ENCODE data around the gene SLCO4A1.

SLCO4A1 gene

DNA sequence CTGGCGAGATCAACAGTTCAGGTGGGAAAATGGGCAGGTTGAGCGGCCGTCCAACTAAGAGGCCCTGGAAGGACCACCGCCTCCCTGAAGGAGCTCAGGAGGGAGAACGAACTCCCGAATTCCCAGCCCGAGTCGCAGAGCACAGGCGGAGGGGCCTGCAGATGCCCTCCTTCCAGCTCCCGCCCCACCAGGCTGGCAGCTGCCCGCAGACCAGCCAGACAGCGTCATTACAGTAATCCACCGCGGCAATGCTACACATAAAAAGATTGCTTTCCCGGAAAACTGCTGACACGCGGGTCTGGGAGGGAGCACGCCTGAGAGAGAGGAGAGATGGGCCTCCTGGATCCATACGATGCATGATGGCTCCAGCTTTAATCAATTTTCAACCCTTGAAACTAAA, 30.5 kb upstream of the SLCO4A1 start:
- FAIRE-seq = no peak

DNA sequence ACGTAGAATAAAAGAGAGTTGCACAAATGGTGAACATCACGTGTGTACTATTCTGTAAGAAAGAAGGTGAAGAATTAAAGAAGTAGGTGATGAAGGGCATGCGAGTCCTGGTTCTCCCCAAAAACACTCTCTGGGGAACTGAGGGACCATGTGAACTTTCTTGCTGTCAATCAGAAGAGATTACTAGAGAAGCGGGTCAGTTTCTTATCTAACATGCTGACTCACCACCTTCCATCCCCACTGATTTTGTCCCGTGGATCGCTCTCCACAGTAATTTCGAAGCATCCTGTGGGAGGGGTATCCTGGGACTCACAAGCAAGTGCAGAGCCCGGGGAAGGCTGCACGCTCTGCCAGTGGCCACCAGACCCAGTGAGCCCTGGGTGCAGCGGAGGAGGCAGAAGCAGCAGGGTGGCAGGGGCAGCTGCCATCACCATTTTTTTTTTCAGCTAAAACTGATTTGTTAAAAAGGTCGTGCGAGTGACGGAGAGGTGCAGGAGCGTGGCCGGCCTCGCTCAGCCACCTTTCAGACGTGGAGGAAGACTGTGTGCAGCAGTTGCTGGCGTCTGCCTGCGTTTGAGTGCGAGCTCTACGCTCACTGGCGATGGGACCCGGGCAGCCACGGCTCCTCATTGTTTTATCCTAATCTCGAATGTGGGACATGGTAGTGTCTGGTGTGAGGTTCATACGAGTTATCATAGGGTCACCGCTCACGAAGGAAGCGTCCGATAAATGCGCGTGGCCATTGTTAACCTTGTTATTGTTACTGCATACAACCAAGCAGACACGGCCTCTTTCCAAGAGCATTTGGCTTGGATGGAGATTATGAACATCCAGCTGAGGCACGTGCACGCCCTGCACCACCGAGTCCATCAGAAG, 28.0 kb upstream of the SLCO4A1 start:
- FAIRE-seq (no peak), DNase-seq (ENCODE audit: insufficient read length, low spot score) (no peak)
- no peak for TF ChIP-seq POLR2A (IDR thresholded peaks at IDR 0.05; ENCODE audit: low read depth, low read length)

More for the DNA sequence above, 30.5 kb upstream of the SLCO4A1 start:
- DNase-seq (ENCODE audit: insufficient read length, low spot score) = no peak
- no peak for TF ChIP-seq POLR2A (IDR thresholded peaks at IDR 0.05; ENCODE audit: low read depth, low read length)

DNA sequence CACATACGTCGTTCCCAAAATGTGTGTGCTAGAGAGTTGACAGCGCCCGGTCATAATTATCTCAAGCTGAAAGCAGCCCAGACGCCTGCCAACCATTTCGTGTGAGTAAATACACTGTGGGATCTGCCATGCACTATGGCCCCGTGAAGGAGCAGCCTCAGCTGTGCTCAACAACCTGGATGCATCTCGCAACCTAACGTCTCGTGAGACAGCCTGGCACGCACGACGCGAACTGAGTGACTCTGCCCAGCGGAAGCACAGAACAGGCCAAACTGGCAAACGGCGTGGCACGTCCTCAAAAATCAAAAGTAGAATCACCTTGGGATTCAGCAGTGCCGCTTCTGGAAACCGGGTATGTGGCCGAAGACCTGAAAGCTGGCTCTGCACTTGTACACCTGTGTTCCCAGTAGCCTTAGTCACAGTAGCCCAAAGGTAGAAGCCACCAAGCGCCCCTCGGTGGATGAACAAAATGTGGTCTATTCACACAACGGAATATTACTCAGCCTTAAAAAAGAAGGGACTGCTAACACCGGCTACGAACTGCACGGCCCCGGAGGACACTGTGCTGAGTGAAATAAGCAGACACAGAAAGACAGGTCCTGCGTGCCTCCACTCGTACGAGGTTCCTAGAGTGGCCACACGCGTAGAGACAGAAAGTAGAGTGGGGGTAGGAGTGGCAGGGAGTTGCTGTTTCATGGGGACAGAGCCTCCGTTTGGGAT, 27.2 kb upstream of the SLCO4A1 start:
- no peak for TF ChIP-seq POLR2A (IDR thresholded peaks at IDR 0.05; ENCODE audit: low read depth, low read length)
- DNase-seq (ENCODE audit: insufficient read length, low spot score) (no peak), FAIRE-seq (no peak)

DNA sequence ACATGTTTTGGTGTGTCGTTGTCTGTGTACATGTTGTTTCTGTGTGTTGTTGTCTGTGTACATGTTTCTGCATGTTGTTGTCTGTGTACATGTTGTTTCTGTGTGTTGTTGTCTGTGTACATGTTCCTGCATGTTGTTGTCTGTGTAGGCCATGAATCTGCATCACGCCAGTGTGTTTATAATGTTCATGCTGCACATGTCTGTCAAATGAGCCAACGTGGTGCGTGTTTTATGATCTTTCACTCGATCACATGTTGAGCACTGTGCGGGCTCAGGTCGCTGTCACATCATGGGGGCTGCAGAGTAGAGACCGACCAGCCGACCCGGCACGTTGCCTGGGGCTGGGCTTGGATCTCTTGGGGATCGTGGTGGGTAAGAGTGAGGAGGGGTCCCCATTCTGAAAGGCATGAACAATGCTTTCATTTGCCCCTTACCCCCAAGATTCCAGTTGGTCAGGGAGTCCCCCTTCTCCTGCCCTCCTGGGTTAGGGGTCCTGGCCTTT, 26.5 kb upstream of the SLCO4A1 start:
- TF ChIP-seq POLR2A (IDR thresholded peaks at IDR 0.05; ENCODE audit: low read depth, low read length) = no peak
- DNase-seq (ENCODE audit: insufficient read length, low spot score) (no peak), FAIRE-seq (no peak)

DNA sequence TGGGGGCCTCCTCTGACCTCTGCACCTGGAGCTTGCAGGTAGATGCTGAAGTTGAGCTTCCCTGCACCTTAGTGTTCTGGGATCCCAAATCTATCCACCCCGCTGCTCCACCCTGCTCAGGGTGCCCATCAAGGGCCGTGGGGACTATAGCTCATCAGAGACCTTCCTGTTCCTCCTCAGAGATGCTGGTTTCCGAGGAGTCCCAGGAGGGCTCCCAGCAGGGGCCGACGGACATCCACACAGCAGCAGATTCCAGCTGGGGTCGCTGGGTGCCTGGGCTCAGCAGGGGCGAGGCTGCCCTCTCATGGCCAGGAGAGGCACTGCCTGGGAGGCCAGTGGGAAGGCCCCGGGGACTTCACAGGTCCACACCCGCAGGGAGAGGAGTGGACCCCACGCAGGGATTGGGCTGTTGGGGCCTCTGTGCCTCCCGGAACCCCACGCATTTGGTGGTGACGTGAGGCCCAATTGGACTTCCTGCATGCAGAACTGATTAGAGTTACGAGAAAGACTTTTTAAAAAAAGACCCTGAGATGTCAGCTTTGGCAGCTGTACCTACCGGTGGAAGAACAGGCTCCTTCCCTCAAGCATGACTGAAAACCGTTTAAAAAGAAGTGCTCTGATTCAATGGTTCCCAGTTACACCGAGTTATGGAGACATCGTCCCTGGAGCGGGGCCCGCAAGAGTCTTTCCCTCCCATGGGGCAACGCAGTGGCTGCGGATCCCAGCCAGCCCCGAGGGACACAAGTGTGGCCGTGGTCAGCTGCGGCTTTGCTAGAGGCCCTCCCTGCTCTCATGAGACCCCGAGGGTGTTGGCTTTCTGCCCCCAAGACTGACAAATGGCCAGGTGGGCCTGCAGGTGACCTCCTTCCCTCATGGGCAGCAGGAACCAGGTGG, 25.3 kb upstream of the SLCO4A1 start:
- FAIRE-seq = no peak
- TF ChIP-seq POLR2A (IDR thresholded peaks at IDR 0.05; ENCODE audit: low read depth, low read length) = no peak
- peak; percentile 86 for DNase-seq (ENCODE audit: insufficient read length, low spot score)

DNA sequence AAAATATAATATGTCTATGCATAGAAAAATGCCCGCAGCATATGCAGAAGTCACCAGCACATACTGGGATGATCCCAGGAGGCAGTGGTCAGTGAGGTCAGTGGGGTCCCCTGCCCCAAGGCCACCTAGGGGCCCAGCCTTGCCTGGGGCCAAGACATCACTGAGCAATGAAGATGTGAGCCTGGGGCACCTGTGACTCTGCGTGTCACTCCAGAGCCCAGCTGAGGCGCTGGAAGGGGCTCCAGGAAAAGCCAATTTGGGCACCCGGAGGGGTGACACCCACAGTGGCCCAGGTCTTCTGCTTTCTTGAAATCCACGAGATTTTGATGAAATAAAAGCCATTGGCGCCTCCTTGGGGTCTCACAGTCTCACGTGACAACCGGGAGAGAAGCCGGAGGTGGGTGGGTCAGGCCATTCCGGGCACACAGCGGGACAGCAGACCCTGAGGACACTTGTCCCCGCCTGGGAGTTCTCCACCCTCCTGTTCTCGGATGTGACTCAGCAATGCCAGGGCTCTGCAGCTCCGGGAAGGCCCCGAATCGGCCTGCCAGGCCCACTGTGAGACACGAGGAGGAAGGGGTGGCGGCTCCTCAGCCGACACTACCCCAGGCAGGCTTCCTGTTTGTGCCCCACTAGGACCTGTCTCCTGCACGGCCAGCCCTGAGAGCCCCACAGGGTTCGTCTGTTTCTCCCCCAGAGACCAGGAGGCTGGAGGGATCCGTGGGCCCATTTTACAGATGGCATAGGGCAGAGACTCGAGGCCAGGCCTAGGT, 24.4 kb upstream of the SLCO4A1 start:
- TF ChIP-seq POLR2A (IDR thresholded peaks at IDR 0.05; ENCODE audit: low read depth, low read length) = no peak
- FAIRE-seq (no peak), DNase-seq (ENCODE audit: insufficient read length, low spot score) (peak; percentile 68)

DNA sequence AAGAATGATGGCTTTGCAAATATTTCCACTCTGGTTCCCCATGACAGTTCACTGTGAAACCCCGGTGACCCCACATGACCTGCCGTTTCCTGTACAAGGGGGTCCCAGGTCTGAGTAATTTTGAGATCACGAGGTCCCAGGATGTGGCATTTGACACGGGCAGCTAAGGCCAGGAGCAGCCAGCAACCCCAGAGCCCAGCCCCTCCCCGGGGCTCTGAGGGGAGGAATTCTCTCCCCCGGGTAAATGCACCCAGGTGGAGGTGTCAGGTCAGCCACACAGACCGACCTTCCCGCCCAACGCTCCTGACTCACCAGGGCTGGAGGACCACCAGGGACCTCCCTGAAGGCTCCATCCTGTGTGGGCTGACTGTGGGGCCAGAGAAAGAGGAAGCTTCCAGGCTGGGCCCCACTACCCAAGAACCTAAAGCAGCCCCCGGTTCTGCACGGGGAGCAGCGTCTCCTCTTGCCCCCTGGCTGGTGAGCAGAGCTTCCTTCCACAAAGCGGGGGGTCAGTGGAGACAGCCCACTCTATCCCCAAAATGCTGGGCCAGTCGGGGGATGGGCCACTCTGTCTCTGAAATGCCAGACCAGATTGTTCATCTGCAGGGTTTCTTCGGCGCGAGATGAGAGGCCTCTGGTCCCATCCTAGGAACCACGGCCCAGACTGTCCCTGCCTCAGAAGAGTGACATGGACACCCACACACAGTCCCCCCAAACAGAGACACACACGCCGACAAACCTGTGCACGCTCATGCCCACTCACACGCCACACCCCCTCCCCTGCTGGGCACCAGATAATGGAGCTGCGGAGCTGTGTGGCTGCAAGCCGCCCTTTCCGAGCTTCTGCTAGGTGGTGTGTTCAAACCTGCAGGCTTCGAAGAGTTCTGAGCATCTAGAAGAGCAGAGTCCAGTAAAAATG, 23.4 kb upstream of the SLCO4A1 start:
- TF ChIP-seq POLR2A (IDR thresholded peaks at IDR 0.05; ENCODE audit: low read depth, low read length) = peak; percentile 5; the same call in 1 of the 2 replicates
- no peak for FAIRE-seq
- no peak for DNase-seq (ENCODE audit: insufficient read length, low spot score)

DNA sequence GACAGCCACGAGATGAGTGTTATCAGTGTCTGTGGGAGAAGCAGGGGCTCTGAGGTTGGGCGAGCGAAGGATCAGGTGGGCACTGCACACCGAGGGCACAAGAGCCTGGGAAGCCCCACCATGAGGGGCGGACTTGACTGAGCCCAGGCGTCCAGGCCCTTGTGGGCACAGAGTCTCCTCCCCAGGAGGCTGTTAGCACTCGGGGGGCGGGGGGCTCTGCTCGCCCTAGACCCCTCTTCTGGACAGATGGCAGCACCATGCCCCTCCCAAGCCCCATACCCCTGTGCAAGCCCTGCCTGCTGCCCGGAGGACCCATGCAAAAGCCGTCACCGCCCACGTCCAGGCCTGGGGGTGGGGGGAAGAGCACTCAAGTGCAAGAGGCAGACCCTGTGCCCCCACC, 21.7 kb upstream of the SLCO4A1 start:
- no peak for FAIRE-seq

DNA sequence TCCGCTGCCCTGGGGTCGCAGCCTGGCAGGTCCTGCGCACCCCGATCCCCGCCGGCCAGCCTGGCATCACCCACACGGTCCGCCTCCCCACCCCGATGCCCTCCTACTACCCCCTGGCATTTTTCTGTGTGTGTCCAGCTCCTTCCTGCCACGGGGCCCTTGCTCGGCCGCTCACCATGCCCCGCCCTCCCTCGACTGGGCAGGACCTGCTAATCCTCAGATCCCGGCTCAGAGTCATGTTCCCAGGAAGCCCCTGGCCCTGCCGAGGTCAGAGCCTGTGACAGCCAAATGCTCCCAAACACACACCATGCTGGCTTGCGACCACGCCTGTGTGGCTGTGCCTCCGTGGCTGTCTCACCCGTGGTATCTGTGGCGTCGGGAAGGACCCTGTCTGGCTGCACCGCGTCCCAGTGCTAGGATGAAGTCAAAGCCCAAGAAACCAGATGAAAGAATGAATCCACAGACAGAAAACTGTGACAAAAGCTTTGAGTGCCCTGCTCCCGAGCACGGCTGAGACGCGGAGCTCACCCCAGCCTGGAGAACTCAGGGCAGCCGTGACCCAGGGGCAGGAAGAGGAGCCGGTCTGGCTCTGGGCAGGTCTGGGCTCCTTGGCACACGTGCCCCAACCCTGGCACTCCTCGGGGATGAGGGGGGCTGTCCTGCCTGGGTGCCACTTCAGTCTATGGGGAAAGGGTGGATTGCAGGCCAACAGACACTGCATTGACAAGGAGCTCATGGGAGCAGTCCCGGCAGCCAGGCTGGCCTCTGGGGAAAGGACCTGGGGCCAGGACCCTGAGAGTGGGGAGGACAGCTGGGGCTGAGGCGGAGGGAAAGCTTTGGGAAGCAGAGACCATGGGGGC, 20.8 kb upstream of the SLCO4A1 start:
- no peak for TF ChIP-seq POLR2A (IDR thresholded peaks at IDR 0.05; ENCODE audit: low read depth, low read length)
- no peak for FAIRE-seq
- no peak for DNase-seq (ENCODE audit: insufficient read length, low spot score)

More for the DNA sequence above, 21.7 kb upstream of the SLCO4A1 start:
- no peak for TF ChIP-seq POLR2A (IDR thresholded peaks at IDR 0.05; ENCODE audit: low read depth, low read length)
- DNase-seq (ENCODE audit: insufficient read length, low spot score) = no peak

DNA sequence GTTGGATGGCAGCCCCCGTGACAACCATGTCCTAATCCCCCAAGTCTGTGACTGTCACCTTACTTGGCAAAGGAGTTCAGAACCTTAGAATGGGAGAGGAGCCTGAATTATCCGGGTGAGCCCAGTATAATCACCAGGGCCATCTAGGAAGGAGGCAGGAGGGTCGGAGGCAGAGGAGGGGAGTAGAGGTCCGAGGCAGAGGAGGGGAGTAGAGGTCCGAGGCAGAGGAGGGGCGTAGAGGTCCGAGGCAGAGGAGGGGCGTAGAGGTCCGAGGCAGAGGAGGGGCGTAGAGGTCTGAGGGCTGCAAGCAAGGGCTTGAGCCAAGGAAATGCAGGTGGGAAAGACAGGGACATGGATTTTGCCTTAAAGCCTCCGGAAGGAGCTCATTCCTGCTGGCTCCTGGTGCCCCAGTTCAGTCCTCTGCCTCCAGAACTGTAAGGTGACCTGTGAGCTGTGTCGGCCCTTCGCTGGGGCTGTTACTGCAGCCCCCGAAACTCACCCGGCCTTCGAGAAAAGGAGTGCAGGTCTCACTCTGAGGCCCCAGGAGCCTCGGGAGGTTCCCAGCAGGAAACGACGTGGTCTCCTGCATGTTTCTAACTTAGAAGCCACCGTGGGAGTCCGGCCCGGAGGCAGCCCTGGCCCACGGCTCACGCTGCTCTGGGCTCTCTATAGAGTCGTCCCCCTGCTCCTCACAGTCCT, 20.0 kb upstream of the SLCO4A1 start:
- no peak for FAIRE-seq
- no peak for TF ChIP-seq POLR2A (IDR thresholded peaks at IDR 0.05; ENCODE audit: low read depth, low read length)
- no peak for DNase-seq (ENCODE audit: insufficient read length, low spot score)
